ENCODE results near the gene DIO1. TPM values are rescaled to one million over a fixed set of nuclear protein-coding genes. Genes with fewer than 3 reads are reported as not detected.
"Not testable (repeated sequence)": the region's sequence is repeated elsewhere in the genome, so short reads cannot be mapped to it uniquely, and the experiment has no call there.

Gene DIO1
- not detected in 2 replicates for total RNA-seq

DNA sequence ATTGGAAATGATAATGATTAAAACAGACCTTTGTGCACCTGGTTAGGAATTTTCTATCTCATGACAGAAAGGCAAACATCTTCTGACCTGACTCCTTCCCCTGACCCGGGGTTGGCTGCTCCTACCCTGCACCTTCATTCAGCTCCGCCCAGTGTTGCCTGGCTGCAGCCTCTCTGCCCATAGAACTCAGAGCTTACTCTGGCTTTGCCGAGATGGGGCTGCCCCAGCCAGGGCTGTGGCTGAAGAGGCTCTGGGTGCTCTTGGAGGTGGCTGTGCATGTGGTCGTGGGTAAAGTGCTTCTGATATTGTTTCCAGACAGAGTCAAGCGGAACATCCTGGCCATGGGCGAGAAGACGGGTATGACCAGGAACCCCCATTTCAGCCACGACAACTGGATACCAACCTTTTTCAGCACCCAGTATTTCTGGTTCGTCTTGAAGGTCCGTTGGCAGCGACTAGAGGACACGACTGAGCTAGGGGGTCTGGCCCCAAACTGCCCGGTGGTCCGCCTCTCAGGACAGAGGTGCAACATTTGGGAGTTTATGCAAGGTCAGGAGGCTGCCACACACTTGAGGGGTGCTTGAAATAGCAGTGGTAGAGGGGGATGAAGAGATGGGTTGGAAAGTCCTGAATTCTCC, at the start of gene DIO1:
TSS of gene DIO1 (plus strand) at position 189 of the 638 bp plus-strand sequence. CDS start at position 213, 24 bp downstream.
- intact Hi-C loops (cut with micrococcal nuclease), result loop anchor here (5.0 kb wide), 1 partner anchor 513 kb away; the partner anchor contains the start of gene SSBP3

GRCh38 chr1:53847980-53848379, 46.0 kb upstream of the DIO1 start:
- intact Hi-C loops (cut with micrococcal nuclease), result no loop called here

GRCh38 chr1:53850082-53850673, 43.8 kb upstream of the DIO1 start:
- intact Hi-C loops (cut with micrococcal nuclease), result no loop called here

GRCh38 chr1:53851571-53852285, 42.3 kb upstream of the DIO1 start:
- intact Hi-C loops (cut with micrococcal nuclease), result no loop called here

GRCh38 chr1:53860967-53861411, 33.0 kb upstream of the DIO1 start:
- intact Hi-C loops (cut with micrococcal nuclease), result loop anchor here (1.0 to 5.0 kb wide), 3 partner anchors 84 to 221 kb away; partner anchors contain the start of gene IFT25

DNA sequence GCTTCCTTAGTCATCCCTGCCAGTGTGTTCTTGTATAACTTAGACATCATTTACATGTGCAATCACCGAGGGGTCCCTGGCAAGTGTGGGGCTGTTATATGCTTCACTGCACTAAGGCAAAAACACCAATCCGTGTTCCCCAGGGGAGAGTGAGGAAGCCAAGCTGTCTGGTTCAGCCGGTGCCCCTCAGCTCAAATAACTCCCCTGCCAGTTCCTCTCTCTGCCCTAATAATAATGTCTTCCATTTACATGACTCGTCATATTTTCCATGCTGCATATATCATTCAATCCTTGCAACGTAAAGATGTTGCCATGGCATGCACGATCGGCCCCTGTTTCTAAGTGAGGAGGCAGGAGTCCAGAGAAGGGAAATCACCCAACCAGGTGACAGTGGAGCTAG, 31.5 kb upstream of the DIO1 start:
- intact Hi-C loops (cut with micrococcal nuclease), result loop anchor here (5.0 kb wide), 1 partner anchor 220 kb away; no protein-coding TSS in a partner anchor

DNA sequence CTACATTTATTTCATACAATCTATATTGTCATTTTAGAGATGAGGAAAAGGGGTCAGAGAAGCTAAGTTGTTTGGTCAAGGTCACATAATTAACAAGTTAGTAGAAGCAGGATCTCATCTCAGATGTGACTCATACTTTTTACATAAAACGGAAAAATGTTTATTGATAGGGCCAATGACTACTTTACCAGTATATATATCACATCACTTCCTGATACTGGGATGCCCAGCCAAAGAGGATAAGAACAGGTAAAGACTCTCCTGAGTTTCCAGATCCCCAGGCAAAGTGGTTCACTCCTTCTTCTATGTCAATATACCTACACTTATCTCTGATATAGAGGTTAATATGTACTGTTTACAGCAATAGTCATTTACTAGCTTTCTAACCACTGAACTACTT, 25.4 kb upstream of the DIO1 start:
- intact Hi-C loops (cut with micrococcal nuclease), result no loop called here

DNA sequence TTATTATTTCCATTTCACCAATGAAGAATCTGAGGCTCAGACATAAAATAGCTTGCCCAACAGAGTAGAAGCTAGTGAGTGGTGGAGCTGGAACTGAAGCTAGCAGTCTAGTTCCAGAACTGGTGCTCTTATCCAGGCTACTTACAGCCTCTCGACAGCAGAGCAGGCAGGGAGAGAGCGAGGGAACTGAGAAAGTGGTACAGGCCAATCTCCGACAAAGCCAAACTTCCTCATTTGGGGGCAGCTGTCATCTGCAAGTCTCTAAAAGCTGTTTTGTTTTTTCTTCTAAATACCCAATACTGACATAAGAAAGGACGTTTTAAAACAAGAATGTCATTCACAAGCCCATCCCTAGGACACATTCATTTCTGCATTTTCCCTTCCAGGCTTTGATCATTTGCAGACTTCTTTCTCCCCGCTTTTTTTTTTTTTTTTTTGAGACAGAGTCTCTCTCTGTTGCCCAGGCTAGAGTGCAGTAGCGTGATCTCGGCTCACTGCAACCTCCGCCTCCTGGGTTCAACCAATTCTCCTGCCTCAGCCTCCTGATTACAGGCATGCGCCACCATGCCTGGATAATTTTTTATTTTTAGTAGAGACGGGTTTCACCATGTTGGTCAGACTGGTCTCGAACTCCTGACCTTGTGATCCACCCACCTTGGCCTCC, 24.4 kb upstream of the DIO1 start:
- intact Hi-C loops (cut with micrococcal nuclease), result no loop called here

DNA sequence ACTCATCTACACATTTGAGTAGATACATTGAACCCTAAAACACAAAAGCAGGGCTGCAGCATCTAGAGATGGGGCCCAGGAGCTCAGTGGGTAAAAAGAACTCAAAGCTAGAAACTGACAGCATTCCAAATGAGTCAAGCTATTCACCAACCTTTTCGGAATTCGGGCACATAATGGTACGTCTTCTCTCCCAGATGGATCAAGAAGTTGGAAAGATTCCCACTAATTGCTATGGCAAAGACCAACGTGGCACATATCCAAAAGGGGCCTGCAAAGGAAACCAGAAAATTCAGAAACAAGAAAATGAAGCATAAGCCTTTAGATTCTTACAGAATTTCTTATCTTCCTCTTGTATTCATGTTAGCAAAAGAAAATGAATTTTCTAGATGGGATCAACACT, 22.8 kb upstream of the DIO1 start:
- intact Hi-C loops (cut with micrococcal nuclease), result no loop called here

- intact Hi-C loops (cut with micrococcal nuclease), result no loop called here
Measured at GRCh38 chr1:53871773-53872484, 22.1 kb upstream of the DIO1 start.

GRCh38 chr1:53875150-53875549, 18.8 kb upstream of the DIO1 start:
- intact Hi-C loops (cut with micrococcal nuclease), result not testable (repeated sequence)

DNA sequence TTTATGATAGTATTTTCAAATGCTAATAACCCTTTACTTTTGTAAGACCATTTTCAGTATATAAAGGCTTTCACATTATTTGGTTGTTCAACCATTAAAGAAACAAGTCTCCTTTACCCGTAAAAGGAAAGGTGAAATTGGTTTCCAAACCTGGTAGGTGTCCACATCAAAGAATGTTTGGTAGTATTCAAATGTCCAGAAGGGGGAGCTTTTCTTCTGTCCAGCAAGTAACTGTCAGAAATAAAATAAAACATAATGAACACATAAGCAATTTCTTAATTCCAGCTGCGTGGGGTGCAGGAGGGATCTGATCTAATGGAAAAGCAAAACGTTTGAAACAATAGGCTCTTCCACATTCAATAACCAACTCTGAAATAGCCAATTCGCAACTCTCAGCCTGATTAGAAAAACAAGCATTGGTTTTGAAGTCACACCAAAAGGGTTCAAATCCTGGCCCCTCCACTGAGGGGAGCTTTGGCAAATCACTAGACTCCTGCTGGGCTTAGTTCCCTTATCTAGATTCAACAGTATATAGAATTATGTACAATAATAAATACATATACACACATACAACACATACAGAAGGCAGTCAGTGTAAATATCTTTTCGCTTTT, 15.4 kb upstream of the DIO1 start:
- intact Hi-C loops (cut with micrococcal nuclease), result loop anchor here (1.0 kb wide), 1 partner anchor 71 kb away; no protein-coding TSS in a partner anchor

- intact Hi-C loops (cut with micrococcal nuclease), result loop anchor here (10.0 kb wide), 1 partner anchor 603 kb away; no protein-coding TSS in a partner anchor
Measured at GRCh38 chr1:53881853-53882252, 12.1 kb upstream of the DIO1 start.

DNA sequence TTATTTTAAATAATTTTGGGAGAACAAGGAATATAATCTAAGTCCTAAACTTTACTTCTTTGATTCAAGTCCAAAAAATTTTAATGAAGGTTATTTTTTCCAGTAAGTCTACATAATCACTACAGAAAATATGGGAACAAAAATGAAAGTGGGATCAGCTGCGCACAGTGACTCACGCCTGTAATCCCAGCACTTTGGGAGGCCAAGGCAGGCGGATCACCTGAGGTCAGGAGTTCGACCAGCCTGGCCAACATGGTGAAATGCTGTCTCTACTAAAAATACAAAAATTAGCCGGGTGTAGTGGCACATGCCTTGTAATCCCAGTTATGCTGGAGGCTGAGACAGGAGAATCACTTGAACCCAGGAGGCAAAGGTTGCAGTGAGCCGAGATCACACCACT, 10.4 kb upstream of the DIO1 start:
- intact Hi-C loops (cut with micrococcal nuclease), result loop anchor here (10.0 kb wide), 1 partner anchor 601 kb away; no protein-coding TSS in a partner anchor

- intact Hi-C loops (cut with micrococcal nuclease), result loop anchor here (1.0 to 10.0 kb wide), 4 partner anchors 50 to 596 kb away; partner anchors contain the start of genes LRRC42, NDC1, TCEANC2 and TMEM59
Measured at GRCh38 chr1:53888681-53889080, 5.3 kb upstream of the DIO1 start.

GRCh38 chr1:53889304-53890298, 4.4 kb upstream of the DIO1 start, which contains the start of gene YIPF1:
Gene YIPF1 (minus strand): TSS chr1:53889797. CDS start chr1:53888937, 860 bp downstream.
- intact Hi-C loops (cut with micrococcal nuclease), result loop anchor here (1.0 to 10.0 kb wide), 5 partner anchors 51 to 595 kb away; partner anchors contain the start of genes LRRC42, NDC1, SSBP3 and TCEANC2

DNA sequence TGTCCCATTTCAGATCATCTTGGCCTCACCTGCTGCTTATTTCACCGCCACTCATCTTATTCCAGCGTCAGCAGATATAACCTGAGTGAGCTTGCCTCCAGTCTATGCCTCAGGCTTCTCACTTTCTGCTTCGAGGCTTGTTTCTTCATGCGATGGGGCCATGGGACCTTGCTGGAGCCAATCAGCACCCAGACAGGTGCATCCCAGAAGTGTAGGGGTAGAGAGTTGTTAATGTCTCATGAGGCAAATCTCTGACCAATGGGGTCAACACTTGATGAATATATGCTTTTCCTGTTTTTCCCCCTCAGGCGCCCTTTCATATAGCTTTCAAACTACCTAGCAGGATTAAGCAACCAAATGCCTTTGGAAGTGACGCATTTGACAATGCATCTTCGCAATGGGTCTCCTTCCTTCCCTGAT, 3.5 kb upstream of the DIO1 start:
- intact Hi-C loops (cut with micrococcal nuclease), result loop anchor here (5.0 kb wide), 1 partner anchor 517 kb away; the partner anchor contains the start of gene SSBP3

- intact Hi-C loops (cut with micrococcal nuclease), result loop anchor here (5.0 kb wide), 1 partner anchor 516 kb away; the partner anchor contains the start of gene SSBP3
Measured at GRCh38 chr1:53891018-53891417, 3.0 kb upstream of the DIO1 start.
